H1 (cell line): Measurements from ENCODE around the gene LUZP1. TPM values are rescaled to one million over a fixed set of nuclear protein-coding genes. Genes with fewer than 3 reads are reported as not detected.

Experiments
- CTCF ChIA-PET: fragments of 300-600 bp; sonication (Branson Sonifier 250); formaldehyde crosslinking; loops from one replicate; lab custom pipeline; 2021; ENCODE audit not compliant: partially characterized antibody; lab: Charles Lee
- POLR2A ChIA-PET: fragments of 300-600 bp; sonication (Branson Sonifier 250); formaldehyde crosslinking; loops from one replicate; lab custom pipeline; 2021; ENCODE audit warnings: inconsistent platforms; ENCODE audit not compliant: partially characterized antibody; lab: Charles Lee
- DNase-seq, 2 experiments: peaks; one replicate each; pipeline versions ENCODE4 v3.0.0 to v3.0.0-alpha.2; 2010 to 2022; ENCODE audit warnings: low spot score in 2 of 2, low read depth in 1 of 2, mixed read lengths in 1 of 2
- FAIRE-seq: peaks from 2 replicates; lab custom pipeline; 2011; peaks lifted over from hg19 to GRCh38; lab: Jason Lieb, UNC
- H2AFZ ChIP-seq: 2 replicates; pipeline ENCODE4 v1.8.1; 2012; ENCODE audit warnings: low read length, inconsistent platforms
- H2AK5ac ChIP-seq: 2 replicates; pipeline ENCODE4 v1.6.1; 2013; ENCODE audit warnings: low read depth, low read length
- H2BK120ac ChIP-seq: replicated peaks from 2 replicates; pipeline ENCODE3; 2013; ENCODE audit warnings: low read depth, low read length, inconsistent platforms
- H2BK12ac ChIP-seq: 2 replicates; pipeline ENCODE4 v1.6.1; 2013; ENCODE audit warnings: low read depth, low read length
- H2BK15ac ChIP-seq: 2 replicates; pipeline ENCODE4 v1.6.1; 2013; ENCODE audit warnings: low read length
- H2BK20ac ChIP-seq: 2 replicates; pipeline ENCODE4 v1.6.1; 2013; ENCODE audit warnings: low read length
- H2BK5ac ChIP-seq: 2 replicates; pipeline ENCODE4 v1.6.1; 2013; ENCODE audit warnings: low read depth, low read length
- H3K14ac ChIP-seq: 2 replicates; pipeline ENCODE4 v1.6.1; 2013; ENCODE audit warnings: inconsistent platforms; ENCODE audit not compliant: insufficient read length
- H3K18ac ChIP-seq: 2 replicates; pipeline ENCODE4 v1.6.1; 2013; ENCODE audit warnings: low read length; ENCODE audit errors: extremely low read depth
- H3K23ac ChIP-seq: 2 replicates; pipeline ENCODE4 v1.6.1; 2013; ENCODE audit warnings: inconsistent platforms; ENCODE audit not compliant: insufficient read length
- H3K23me2 ChIP-seq: 2 replicates; pipeline ENCODE4 v1.6.1; 2013; ENCODE audit warnings: low read depth, low read length
- H3K27ac ChIP-seq: 2 replicates; pipeline ENCODE4 v1.6.1; 2011; ENCODE audit warnings: low read depth, low read length, inconsistent platforms
- H3K27me3 ChIP-seq, 4 experiments: replicated peaks in 1 of 4; 1 replicate in 1 of 4; 2 replicates in 3 of 4; pipeline versions ENCODE4 v1.6.1 to v1.8.1; 2011 to 2013; ENCODE audit warnings: low read length in 3 of 4, mild to moderate bottlenecking in 3 of 4, inconsistent platforms in 2 of 4, mixed read lengths in 2 of 4, moderate library complexity in 1 of 4; ENCODE audit not compliant: control insufficient read depth in 3 of 4, insufficient read depth in 3 of 4; ENCODE audit errors: extremely low read depth in 1 of 4
- H3K36me3 ChIP-seq, 4 experiments: 2 replicates each; pipeline versions ENCODE4 v1.6.1 to v1.8.1; 2011 to 2013; ENCODE audit warnings: mild to moderate bottlenecking in 4 of 4, low read length in 3 of 4, moderate library complexity in 2 of 4, control low read depth in 1 of 4, inconsistent platforms in 1 of 4; ENCODE audit not compliant: insufficient read depth in 4 of 4, control insufficient read depth in 2 of 4
- H3K4ac ChIP-seq: replicated peaks from 2 replicates; pipeline ENCODE3; 2013; ENCODE audit warnings: low read length, low read depth, mixed read lengths, inconsistent platforms; ENCODE audit not compliant: insufficient read length
- H3K4me1 ChIP-seq, 4 experiments: replicated peaks in 1 of 4; 1 replicate in 1 of 4; 2 replicates in 3 of 4; pipeline versions ENCODE4 v1.6.1 to v1.8.1; 2011 to 2013; ENCODE audit warnings: low read length in 3 of 4, inconsistent platforms in 2 of 4, mixed read lengths in 1 of 4; ENCODE audit not compliant: insufficient read depth in 4 of 4, control insufficient read depth in 3 of 4
- H3K4me2 ChIP-seq, 2 experiments: 2 replicates each; pipeline versions ENCODE4 v1.6.1 to v1.8.1; 2011 to 2013; ENCODE audit warnings: low read depth in 2 of 2, low read length in 2 of 2, control low read depth in 1 of 2, inconsistent platforms in 1 of 2, mild to moderate bottlenecking in 1 of 2; ENCODE audit not compliant: insufficient read depth in 1 of 2
- H3K4me3 ChIP-seq, 4 experiments: fragments of 200-600, 300-600 bp in 1 of 4; sonication (generic), shearing (Covaris generic), sonication (Bioruptor Twin) in 1 of 4; 2 replicates each; pipeline versions ENCODE4 v1.5.1 to v1.8.1; 2011 to 2016; ENCODE audit warnings: low read length in 4 of 4, low read depth in 3 of 4, control low read depth in 2 of 4, inconsistent platforms in 2 of 4, mild to moderate bottlenecking in 2 of 4, mixed read lengths in 1 of 4, moderate library complexity in 1 of 4; ENCODE audit not compliant: insufficient read depth in 2 of 4; ENCODE audit errors: extremely low read depth in 1 of 4
- H3K56ac ChIP-seq: replicated peaks from 2 replicates; pipeline ENCODE3; 2013; ENCODE audit warnings: low read depth, mild to moderate bottlenecking, mixed read lengths, low read length, inconsistent platforms; ENCODE audit not compliant: insufficient read length
- H3K79me1 ChIP-seq: 2 replicates; pipeline ENCODE4 v1.6.1; 2013; ENCODE audit warnings: low read depth, low read length, control low read depth
- H3K79me2 ChIP-seq, 2 experiments: 2 replicates each; pipeline versions ENCODE4 v1.6.1 to v1.8.1; 2012 to 2013; ENCODE audit warnings: low read length in 2 of 2, mild to moderate bottlenecking in 2 of 2, inconsistent platforms in 1 of 2; ENCODE audit not compliant: insufficient read depth in 2 of 2, control insufficient read depth in 1 of 2
- H3K9ac ChIP-seq, 4 experiments: replicated peaks in 1 of 4; 1 replicate in 1 of 4; 2 replicates in 3 of 4; pipeline versions ENCODE4 v1.6.1 to v1.8.1; 2011 to 2013; ENCODE audit warnings: low read depth in 3 of 4, low read length in 3 of 4, control low read depth in 2 of 4, mild to moderate bottlenecking in 2 of 4, moderate library complexity in 2 of 4, inconsistent platforms in 1 of 4; ENCODE audit errors: extremely low read depth in 1 of 4
- H3K9me3 ChIP-seq, 2 experiments: 2 replicates each; pipeline versions ENCODE4 v1.6.1 to v1.8.1; 2012 to 2013; ENCODE audit warnings: mild to moderate bottlenecking in 2 of 2, moderate library complexity in 2 of 2, control low read depth in 1 of 2, inconsistent platforms in 1 of 2, low read depth in 1 of 2, low read length in 1 of 2, mixed read lengths in 1 of 2; ENCODE audit not compliant: insufficient read depth in 2 of 2
- H4K20me1 ChIP-seq, 2 experiments: replicated peaks in 1 of 2; 2 replicates each; pipeline versions ENCODE3 to v1.8.1; 2011 to 2013; ENCODE audit warnings: inconsistent platforms in 2 of 2, low read length in 2 of 2, mild to moderate bottlenecking in 1 of 2; ENCODE audit not compliant: insufficient read depth in 2 of 2, control insufficient read depth in 1 of 2
- H4K5ac ChIP-seq: 2 replicates; pipeline ENCODE4 v1.6.1; 2013; ENCODE audit warnings: low read length, low read depth, mixed read lengths, inconsistent platforms; ENCODE audit not compliant: insufficient read length
- H4K8ac ChIP-seq: 2 replicates; pipeline ENCODE4 v1.8.0; 2013; ENCODE audit warnings: mild to moderate bottlenecking, moderate library complexity, low read length, inconsistent platforms; ENCODE audit not compliant: insufficient read depth; ENCODE audit errors: extremely low read depth
- H4K91ac ChIP-seq: replicated peaks from 2 replicates; pipeline ENCODE3; 2013; ENCODE audit warnings: low read length, mixed read lengths, inconsistent platforms; ENCODE audit not compliant: insufficient read length
- JUND ChIP-seq: IDR thresholded peaks from 2 replicates; pipeline ENCODE4 v1.6.1; 2011; ENCODE audit warnings: mild to moderate bottlenecking, improper control_type of control experiment, low read length
- SP2 ChIP-seq: IDR thresholded peaks from 2 replicates; pipeline ENCODE4 v1.6.1; 2012; ENCODE audit warnings: mild to moderate bottlenecking, low read length, inconsistent platforms
- WGBS, 2 experiments: shearing (Covaris generic) in 1 of 2; methylation state at CpG; one replicate each; pipeline versions ENCODE4 v1.1.6 to v1.1.7; 2013 to 2015; ENCODE audit warnings: low lambda C conversion rate in 2 of 2, mixed read lengths in 2 of 2, inconsistent platforms in 1 of 2, low coverage in 1 of 2, missing lambda C conversion rate in 1 of 2; ENCODE audit not compliant: insufficient replicate concordance in 2 of 2, insufficient coverage in 1 of 2, insufficient read length in 1 of 2; ENCODE audit errors: extremely low coverage in 1 of 2, missing lambda C conversion rate in 1 of 2; 5-methylcytosine and 5-hydroxymethylcytosine counted together
- polyA plus RNA-seq, 7 experiments: library from polyadenylated mRNA; depleted of rRNA in 3 of 7; stranded (reverse) in 5 of 7; unstranded in 2 of 7; fragments of >200 nt in 5 of 7; fragments of 200-250 nt in 2 of 7; gene quantifications; 1 replicate in 5 of 7; 2 replicates in 1 of 7; 4 replicates in 1 of 7; pipeline versions ENCODE4 v1.2.1 to v1.2.3, GENCODE V29; 2011 to 2013; ENCODE audit warnings: missing spikeins in 2 of 7, mixed read lengths in 2 of 7
- total RNA-seq: library from RNA; stranded (reverse); fragmentation: NEBNext Ultra II Directional; extraction: Animal tissue kit (Norgen Biotek cat#: 25700); gene quantifications from 2 replicates; pipeline ENCODE4 v1.2.1, GENCODE V29; 2021

The LUZP1 gene
- total and polyA plus RNA-seq, 2 of the 8 experiments (the other 6 are each of a cell fraction or from before 2014, with no cell fraction given), result 14.0 to 60.5 TPM

- no peak overlapping the region for H3K4ac ChIP-seq
- H3K4me1 ChIP-seq, result peaks cover 0 to 5% (median 1%) of the 10 kb centered on the region in 4 experiments; a peak in 2 of 7 replicates
- POLR2A ChIA-PET, result interaction anchor here (0.8 to 3.1 kb wide), 6 partner anchors 11 to 86 kb away, joined by 3 to 19 read pairs (median 8); partner anchors contain the start of gene LUZP1
- H4K20me1 ChIP-seq, result peaks cover 5 to 8% of the 10 kb centered on the region in 2 experiments
- no peak overlapping the region for H2BK5ac ChIP-seq
- 0 out of 2 replicates have a peak, but pooled peaks cover 4% of the 10 kb centered on the region for H3K79me1 ChIP-seq
- no peak overlapping the region for H2AFZ ChIP-seq
- no peak overlapping the region for H2BK120ac ChIP-seq
- no peaks in the 10 kb centered on the region; the same call in 1 of the 2 replicates for H3K23me2 ChIP-seq
- no peak for DNase-seq
- H3K18ac ChIP-seq, result no peak overlapping the region
- no peak overlapping the region for H3K4me3 ChIP-seq
- H3K4me2 ChIP-seq, result no peak overlapping the region
- CTCF ChIA-PET, result interaction anchor here (1.0 to 27.1 kb wide), 30 partner anchors 9 to 179 kb away, joined by 3 to 705 read pairs (median 5); partner anchors contain the start of genes LACTBL1 and LUZP1
- no peak overlapping the region for H2BK15ac ChIP-seq
- H3K23ac ChIP-seq, result no peak overlapping the region
- H3K9me3 ChIP-seq, result no peaks in the 10 kb centered on the region
- no peak overlapping the region for H4K91ac ChIP-seq
- no peaks in the 10 kb centered on the region for H3K27me3 ChIP-seq
- no peak overlapping the region for H2AK5ac ChIP-seq
- H3K56ac ChIP-seq, result no peak overlapping the region
- no peak overlapping the region for H2BK20ac ChIP-seq
- H4K8ac ChIP-seq, result no peak overlapping the region
- no peak overlapping the region for H4K5ac ChIP-seq
- no peak overlapping the region for H3K14ac ChIP-seq
- peaks cover 4 to 25% of the 10 kb centered on the region in 2 experiments; a peak in 3 of 4 replicates for H3K79me2 ChIP-seq
- FAIRE-seq, result no peak
- no peak for TF ChIP-seq JUND
- no peak for TF ChIP-seq SP2
- H2BK12ac ChIP-seq, result no peak overlapping the region
- peaks cover under 1 to 7% (median 2%) of the 10 kb centered on the region in 4 experiments; a peak in 5 of 8 replicates for H3K36me3 ChIP-seq
- H3K9ac ChIP-seq, result no peak overlapping the region
- H3K27ac ChIP-seq, result no peak overlapping the region
- 100% methylated on average over 1 of the region's 1 CpG; no CpG with 5 or more reads in 1 of the 2 experiments for WGBS, 2 experiments
Observed at GRCh38 chr1:23099171-23099536, 69.5 kb downstream of the LUZP1 start.
